Measurements from ENCODE around the gene PRKN. TPM values are rescaled to one million over a fixed set of nuclear protein-coding genes. Genes with fewer than 3 reads are reported as not detected.

PRKN gene
- total RNA-seq, 1 donor from 2014 or later: 2.6 TPM

GRCh38 chr6:161413355-161413771, 1314.2 kb downstream of the PRKN start:
- Histone ChIP-seq H3K9me3 (no peaks in the 10 kb centered on the region), H3K36me3 (no peaks in the 10 kb centered on the region), H3K27ac (no peak overlapping the region), H3K4me1 (no peaks in the 10 kb centered on the region), H3K4me3 (no peak overlapping the region), H3K27me3 (no peaks in the 10 kb centered on the region)
- intact Hi-C loops (cut with DNase I): no loop called here
- TF ChIP-seq, protein P1, sequence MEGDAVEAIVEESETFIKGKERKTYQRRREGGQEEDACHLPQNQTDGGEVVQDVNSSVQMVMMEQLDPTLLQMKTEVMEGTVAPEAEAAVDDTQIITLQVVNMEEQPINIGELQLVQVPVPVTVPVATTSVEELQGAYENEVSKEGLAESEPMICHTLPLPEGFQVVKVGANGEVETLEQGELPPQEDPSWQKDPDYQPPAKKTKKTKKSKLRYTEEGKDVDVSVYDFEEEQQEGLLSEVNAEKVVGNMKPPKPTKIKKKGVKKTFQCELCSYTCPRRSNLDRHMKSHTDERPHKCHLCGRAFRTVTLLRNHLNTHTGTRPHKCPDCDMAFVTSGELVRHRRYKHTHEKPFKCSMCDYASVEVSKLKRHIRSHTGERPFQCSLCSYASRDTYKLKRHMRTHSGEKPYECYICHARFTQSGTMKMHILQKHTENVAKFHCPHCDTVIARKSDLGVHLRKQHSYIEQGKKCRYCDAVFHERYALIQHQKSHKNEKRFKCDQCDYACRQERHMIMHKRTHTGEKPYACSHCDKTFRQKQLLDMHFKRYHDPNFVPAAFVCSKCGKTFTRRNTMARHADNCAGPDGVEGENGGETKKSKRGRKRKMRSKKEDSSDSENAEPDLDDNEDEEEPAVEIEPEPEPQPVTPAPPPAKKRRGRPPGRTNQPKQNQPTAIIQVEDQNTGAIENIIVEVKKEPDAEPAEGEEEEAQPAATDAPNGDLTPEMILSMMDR (IDR thresholded peaks at IDR 0.05): no peak
- DNase-seq (ENCODE audit: low spot score in 2 of 2): no peak

DNA sequence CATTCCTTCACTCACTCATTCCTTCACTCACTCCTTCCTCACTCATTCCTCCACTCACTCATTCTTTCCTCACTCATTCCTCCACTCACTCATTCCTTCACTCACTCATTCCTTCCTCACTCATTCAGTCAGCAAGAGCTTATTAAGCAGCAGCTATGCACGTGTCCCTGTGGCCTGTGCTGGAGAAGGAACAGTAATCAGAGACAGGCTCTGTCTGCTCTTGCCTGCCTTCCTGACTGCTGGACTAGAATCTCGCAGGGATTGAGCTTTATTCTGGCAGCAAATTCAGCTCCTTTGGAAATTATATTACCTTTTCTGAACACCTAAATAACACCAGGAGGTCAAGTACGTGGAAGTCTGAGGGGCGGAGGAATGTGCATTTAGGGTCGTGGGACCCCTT, 1314.8 kb downstream of the PRKN start:
- H3K4me1 ChIP-seq: no peaks in the 10 kb centered on the region
- no peak overlapping the region for H3K4me3 ChIP-seq
- TF ChIP-seq, protein P1 (IDR thresholded peaks at IDR 0.05): no peak
- no peaks in the 10 kb centered on the region for H3K36me3 ChIP-seq
- intact Hi-C loops (cut with DNase I): no loop called here
- no peak overlapping the region for H3K27ac ChIP-seq
- no peak for DNase-seq (ENCODE audit: low spot score in 2 of 2)
- H3K27me3 ChIP-seq: no peaks in the 10 kb centered on the region
- H3K9me3 ChIP-seq: no peaks in the 10 kb centered on the region

DNA sequence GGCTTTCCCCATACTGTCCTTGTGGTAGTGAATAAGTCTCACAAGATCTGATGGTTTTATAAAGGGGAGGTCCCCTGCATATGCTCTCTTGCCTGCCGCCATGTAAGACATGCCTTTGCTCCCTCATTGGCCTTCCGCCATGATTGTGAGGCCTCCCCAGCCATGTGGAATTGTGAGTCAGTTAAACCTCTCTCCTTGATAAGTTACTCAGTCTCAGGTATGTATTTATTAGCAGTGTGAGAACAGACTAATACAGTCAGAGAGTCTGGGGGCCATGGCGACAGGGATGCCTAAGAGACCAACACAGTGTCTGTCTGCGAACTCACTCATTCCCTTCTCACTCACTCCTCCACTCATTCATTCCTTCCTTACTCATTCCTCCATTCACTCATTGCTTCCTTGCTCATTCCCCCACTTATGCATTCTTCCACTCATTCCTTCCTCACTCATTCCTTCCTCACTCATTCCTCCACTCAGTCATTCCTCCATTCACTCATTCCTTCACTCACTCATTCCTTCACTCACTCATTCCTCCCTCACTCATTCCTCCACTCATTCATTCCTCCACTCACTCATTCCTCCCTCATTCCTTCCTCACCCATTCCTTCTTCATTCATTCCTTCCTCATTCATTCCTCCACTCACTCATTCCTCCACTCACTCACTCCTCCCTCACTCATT, 1316.2 kb downstream of the PRKN start:
- intact Hi-C loops (cut with DNase I): no loop called here
- Histone ChIP-seq H3K4me3 (no peak overlapping the region), H3K27me3 (no peaks in the 10 kb centered on the region), H3K36me3 (no peaks in the 10 kb centered on the region), H3K9me3 (no peaks in the 10 kb centered on the region), H3K4me1 (no peaks in the 10 kb centered on the region), H3K27ac (no peak overlapping the region)
- DNase-seq (ENCODE audit: low spot score in 2 of 2): no peak
- TF ChIP-seq, protein P1 (IDR thresholded peaks at IDR 0.05): no peak

- TF ChIP-seq, protein P1 (IDR thresholded peaks at IDR 0.05): no peak
- intact Hi-C loops (cut with DNase I): no loop called here
- no peak for DNase-seq (ENCODE audit: low spot score in 2 of 2)
Measured at GRCh38 chr6:161410736-161411135, 1316.8 kb downstream of the PRKN start.

DNA sequence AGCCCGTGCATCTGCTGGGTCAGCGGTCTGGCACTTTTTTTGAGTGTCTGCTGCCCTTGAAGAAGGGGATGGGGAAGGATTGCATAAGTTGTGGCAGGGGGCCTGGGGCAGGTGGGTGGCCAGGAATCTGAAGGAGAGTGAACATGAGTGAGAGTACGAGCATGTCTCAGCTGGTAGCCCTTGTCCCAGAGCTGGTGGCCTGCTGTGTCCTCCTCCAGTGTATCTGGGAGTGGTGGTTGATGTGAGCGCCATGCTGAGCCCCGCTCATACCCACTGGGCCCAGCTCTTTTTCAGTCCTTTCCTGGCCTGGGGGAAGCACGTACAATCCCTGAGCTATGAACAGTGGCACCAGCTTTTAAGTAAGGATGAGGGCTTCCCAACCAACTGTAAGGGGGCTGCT, 1317.5 kb downstream of the PRKN start:
- Histone ChIP-seq H3K36me3 (no peaks in the 10 kb centered on the region), H3K27me3 (no peaks in the 10 kb centered on the region), H3K4me3 (no peak overlapping the region), H3K9me3 (no peaks in the 10 kb centered on the region), H3K4me1 (no peaks in the 10 kb centered on the region), H3K27ac (no peak overlapping the region)
- intact Hi-C loops (cut with DNase I): no loop called here
- no peak for DNase-seq (ENCODE audit: low spot score in 2 of 2)
- TF ChIP-seq, protein P1 (IDR thresholded peaks at IDR 0.05): no peak

More at GRCh38 chr6:161410736-161411135, 1316.8 kb downstream of the PRKN start:
- Histone ChIP-seq H3K4me1 (no peaks in the 10 kb centered on the region), H3K9me3 (no peaks in the 10 kb centered on the region), H3K4me3 (no peak overlapping the region), H3K36me3 (no peaks in the 10 kb centered on the region), H3K27me3 (no peaks in the 10 kb centered on the region), H3K27ac (no peak overlapping the region)

DNA sequence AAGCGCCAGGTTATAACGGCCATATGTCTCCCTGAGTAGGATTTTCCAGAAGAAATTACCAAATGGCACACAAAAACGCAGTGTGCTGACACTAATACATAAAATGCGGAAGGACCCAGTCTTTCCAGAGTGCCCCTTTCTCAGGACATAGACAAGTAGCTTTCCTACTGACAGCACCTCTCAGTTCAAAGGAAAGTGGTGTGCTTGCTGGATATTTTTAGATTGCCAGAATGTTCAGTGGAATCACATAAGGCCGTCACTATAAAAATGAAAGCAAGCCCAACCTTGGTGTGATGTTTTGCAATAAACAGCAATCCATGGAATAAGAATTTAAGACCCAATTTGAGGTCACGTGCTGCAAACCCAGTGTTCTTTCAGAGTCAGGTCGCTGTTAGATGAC, 1318.2 kb downstream of the PRKN start:
- no peak for DNase-seq (ENCODE audit: low spot score in 2 of 2)
- no peaks in the 10 kb centered on the region for H3K27me3 ChIP-seq
- TF ChIP-seq, protein P1 (IDR thresholded peaks at IDR 0.05): no peak
- H3K4me3 ChIP-seq: no peak overlapping the region
- no peak overlapping the region for H3K27ac ChIP-seq
- no peaks in the 10 kb centered on the region for H3K36me3 ChIP-seq
- no peaks in the 10 kb centered on the region for H3K4me1 ChIP-seq
- intact Hi-C loops (cut with DNase I): no loop called here
- no peaks in the 10 kb centered on the region for H3K9me3 ChIP-seq
